ENCODE data around the gene HES6.

Gene HES6

DNA sequence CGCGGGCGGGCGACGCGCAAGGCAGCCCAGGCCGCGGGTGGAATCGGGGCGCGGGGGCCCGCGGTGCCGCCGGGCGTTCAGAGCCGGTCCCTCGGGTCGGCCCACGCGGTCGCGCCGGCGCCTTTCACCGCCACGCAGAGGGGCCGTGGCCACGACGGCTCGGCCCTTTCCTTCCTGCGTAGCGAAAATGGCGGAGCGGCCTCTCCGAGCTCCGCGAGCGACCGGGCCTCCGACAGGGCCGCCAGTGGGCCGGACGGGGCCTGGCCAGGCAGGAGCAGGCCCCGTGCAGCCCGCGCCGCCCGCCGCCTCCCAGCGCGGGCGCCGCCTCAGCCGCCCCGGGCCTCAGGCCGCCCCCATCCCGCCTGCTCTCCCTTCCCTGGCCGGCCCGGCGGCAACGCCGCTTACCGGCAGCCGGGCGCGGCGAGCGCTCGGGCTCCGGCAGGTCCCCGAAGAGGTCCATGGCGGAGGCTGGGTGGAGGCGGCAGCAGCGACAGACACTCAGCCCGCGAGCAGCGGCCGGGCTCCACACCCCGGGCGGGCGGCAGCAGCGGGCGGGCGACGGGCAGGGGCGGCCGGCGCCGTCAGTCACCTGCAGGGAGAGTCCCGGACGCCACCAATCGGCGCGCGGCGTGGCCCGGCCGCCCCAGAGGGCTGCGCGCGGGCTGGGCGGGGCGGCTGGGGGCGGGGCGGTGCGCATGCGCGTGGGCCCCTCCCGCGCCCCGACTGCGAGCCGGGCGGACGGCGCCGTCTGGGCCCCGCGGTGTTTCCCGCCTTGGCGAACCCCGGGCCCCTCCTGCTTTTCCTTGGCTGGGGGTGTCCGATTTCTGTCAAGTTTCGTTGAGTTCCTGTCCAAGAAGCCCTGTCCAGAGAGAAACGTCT is 36.5 kb downstream of the HES6 start, which contains the start of gene ILKAP:
Gene ILKAP (minus strand): TSS at position 602 of the 879 bp plus-strand sequence. CDS start 142 bp downstream, at position 460.
- Histone ChIP-seq H3K27ac (peak within 1 kb of the TSS; percentile 93), H3K4me3 (ENCODE audit: low read depth in 1 of 2, low read length in 1 of 2) (peak within 1 kb of the TSS; percentile 75 to 83), H3K27me3 (peaks cover 11% of the 10 kb centered on the region), H3K9me3 (no peaks in the 10 kb centered on the region), H3K4me1 (ENCODE audit: control insufficient read depth in 1 of 2, insufficient read depth in 1 of 2, low read depth in 1 of 2, low read length in 1 of 2) (peaks cover 27 to 32% of the 10 kb centered on the region in 2 experiments), H3K36me3 (no peaks in the 10 kb centered on the region)
- TF ChIP-seq CTCF (IDR thresholded peaks at IDR 0.05), result peak; percentile 33

- Histone ChIP-seq H3K36me3 (no peaks in the 10 kb centered on the region), H3K27ac (peak overlapping the region; percentile 93), H3K4me3 (ENCODE audit: low read depth in 1 of 2, low read length in 1 of 2) (peak overlapping the region; percentile 75 to 83), H3K9me3 (no peaks in the 10 kb centered on the region), H3K4me1 (ENCODE audit: control insufficient read depth in 1 of 2, insufficient read depth in 1 of 2, low read depth in 1 of 2, low read length in 1 of 2) (peaks cover 27 to 32% of the 10 kb centered on the region in 2 experiments), H3K27me3 (peaks cover 4% of the 10 kb centered on the region)
- TF ChIP-seq CTCF (IDR thresholded peaks at IDR 0.05), result no peak
These were observed 37.3 kb downstream of the HES6 start for GRCh38 chr2:238202326-238203093.

DNA sequence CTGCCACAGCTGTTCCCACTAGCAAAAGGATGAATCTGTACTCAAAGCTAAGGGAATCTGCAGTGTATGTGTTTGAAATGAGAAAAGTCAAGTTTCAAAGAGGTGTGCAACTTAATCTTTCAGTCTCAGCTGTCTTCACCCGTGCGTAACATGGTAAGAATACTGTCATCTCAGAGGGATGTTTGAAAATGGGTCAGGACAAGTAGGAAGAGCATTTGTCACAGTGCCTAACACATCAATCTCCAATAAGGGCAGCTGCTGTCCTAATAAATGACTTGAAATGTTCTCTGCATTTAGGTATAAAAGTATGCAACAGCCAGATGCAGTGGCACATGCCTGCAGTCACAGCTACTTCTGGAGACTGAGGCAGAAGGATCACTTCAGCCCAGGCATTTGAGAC is 49.4 kb downstream of the HES6 start:
- Histone ChIP-seq H3K4me1 (ENCODE audit: control insufficient read depth in 1 of 2, insufficient read depth in 1 of 2, low read depth in 1 of 2, low read length in 1 of 2) (no peaks in the 10 kb centered on the region), H3K9me3 (no peaks in the 10 kb centered on the region), H3K27ac (no peak overlapping the region), H3K4me3 (ENCODE audit: low read depth in 1 of 2, low read length in 1 of 2) (no peak overlapping the region), H3K27me3 (no peaks in the 10 kb centered on the region), H3K36me3 (peaks cover 86% of the 10 kb centered on the region)
- TF ChIP-seq CTCF (IDR thresholded peaks at IDR 0.05), result no peak
